HG03066 (cell line): ENCODE results near the gene BACE1-AS.
"Not testable (repeated sequence)": the region's sequence is repeated elsewhere in the genome, so short reads cannot be mapped to it uniquely, and the experiment has no call there.

Experiments
- ATAC-seq: cut with Tn5 transposase; IDR thresholded peaks from one replicate; pipeline ENCODE4 v1.9.1; 2021; ENCODE audit warnings: low read depth; ENCODE audit not compliant: unreplicated experiment

The BACE1-AS gene

GRCh38 chr11:117316197-117316961, 25.2 kb downstream of the BACE1-AS start, which contains the start of gene BACE1:
BACE1 (minus strand) TSS chr11:117316256; CDS start chr11:117315795, 461 bp downstream.
- no peak for ATAC-seq

- ATAC-seq = no peak
Measured at GRCh38 chr11:117318738-117319137, 27.6 kb downstream of the BACE1-AS start.

GRCh38 chr11:117319214-117319840, 28.2 kb downstream of the BACE1-AS start:
- ATAC-seq = no peak

GRCh38 chr11:117327255-117327566, 36.1 kb downstream of the BACE1-AS start:
- not testable (repeated sequence) for ATAC-seq

- ATAC-seq = peak; percentile 98
Measured at GRCh38 chr11:117327567-117328374, 36.6 kb downstream of the BACE1-AS start, which contains the start of gene CEP164. CEP164 (plus strand) TSS chr11:117327854; CDS start chr11:117338587, 10,733 bp downstream.

GRCh38 chr11:117328375-117329010, 37.3 kb downstream of the BACE1-AS start:
- peak; percentile 17 for ATAC-seq

- ATAC-seq = no peak
Measured at GRCh38 chr11:117332843-117333242, 41.7 kb downstream of the BACE1-AS start.

GRCh38 chr11:117333917-117334316, 42.8 kb downstream of the BACE1-AS start:
- no peak for ATAC-seq

- no peak for ATAC-seq
Measured at GRCh38 chr11:117334896-117335295, 43.8 kb downstream of the BACE1-AS start.

- ATAC-seq = no peak
Measured at GRCh38 chr11:117335399-117335798, 44.3 kb downstream of the BACE1-AS start.

- ATAC-seq = no peak
Measured at GRCh38 chr11:117337076-117337475, 45.9 kb downstream of the BACE1-AS start.
